HG03378 (cell line): ENCODE results near the gene ANKS1B.

Source experiments
- ATAC-seq: cut with Tn5 transposase; IDR thresholded peaks from one replicate; pipeline ENCODE4 v1.9.1; 2021; ENCODE audit warnings: mild to moderate bottlenecking, moderate library complexity; ENCODE audit not compliant: unreplicated experiment

ANKS1B gene

DNA sequence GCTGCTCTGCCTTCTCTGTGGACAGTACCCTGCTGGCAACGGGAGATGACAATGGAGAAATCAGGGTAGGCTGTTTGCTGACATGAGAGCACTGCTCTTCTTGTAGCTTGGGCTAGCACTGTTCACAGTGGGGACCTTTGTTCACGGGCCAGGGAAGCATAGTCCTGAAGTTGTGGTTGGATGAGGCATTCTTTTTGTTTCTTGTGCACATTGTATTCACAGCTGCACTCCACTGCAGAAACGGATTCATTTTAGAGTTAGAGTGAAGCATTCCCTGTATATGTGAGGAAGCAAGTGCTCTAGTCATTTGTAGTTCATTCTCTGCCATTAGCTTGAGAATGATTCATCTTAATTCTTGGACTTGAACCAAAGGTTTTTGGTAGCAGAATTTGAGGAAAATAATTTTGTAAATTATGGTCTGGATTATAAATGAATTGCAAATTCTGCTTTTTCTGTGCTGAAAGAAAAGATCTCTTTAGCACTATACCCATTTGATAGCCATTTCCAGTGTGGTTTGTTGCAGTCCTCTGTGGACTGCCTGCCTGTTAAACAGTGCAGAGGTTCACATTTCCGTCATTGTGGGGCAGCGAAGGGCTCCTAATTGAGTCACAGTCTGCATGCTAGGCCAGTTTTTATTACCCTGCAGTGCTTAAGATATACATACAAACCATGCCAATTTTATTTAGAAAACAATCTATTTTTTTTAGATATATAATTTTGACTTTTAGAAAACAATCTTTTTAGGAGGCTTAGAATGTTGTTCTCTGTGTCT, 1259.1 kb downstream of the ANKS1B start:
- peak; percentile 90 for ATAC-seq

GRCh38 chr12:98724384-98725155, 1260.2 kb downstream of the ANKS1B start:
- no peak for ATAC-seq

DNA sequence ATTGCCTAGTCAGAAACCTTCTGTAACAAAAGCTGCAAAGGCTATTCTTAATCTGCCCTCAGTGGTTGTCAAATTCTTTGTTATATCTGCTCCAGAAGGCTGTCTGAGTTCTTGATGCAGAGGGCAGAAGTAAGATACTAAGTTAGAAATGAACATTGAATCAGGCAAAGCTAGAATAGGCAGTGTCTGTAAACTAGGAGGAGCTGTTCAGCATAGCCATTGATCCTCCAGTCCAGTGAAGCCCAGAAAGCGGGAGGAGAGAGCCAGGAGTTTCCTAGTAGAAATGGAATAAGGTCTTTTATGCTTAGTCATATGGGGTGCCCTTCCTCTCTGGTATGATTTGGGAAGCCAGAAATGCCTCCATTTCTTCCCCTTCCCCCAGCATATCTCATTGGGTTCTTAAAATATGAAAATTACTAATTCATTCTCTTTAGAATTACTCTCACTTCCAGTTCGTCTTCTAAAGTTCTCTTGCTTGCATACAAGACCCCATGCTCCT, 1263.5 kb downstream of the ANKS1B start:
- no peak for ATAC-seq

- peak; percentile 56 for ATAC-seq
These were observed 1264.9 kb downstream of the ANKS1B start for GRCh38 chr12:98719515-98720504.

DNA sequence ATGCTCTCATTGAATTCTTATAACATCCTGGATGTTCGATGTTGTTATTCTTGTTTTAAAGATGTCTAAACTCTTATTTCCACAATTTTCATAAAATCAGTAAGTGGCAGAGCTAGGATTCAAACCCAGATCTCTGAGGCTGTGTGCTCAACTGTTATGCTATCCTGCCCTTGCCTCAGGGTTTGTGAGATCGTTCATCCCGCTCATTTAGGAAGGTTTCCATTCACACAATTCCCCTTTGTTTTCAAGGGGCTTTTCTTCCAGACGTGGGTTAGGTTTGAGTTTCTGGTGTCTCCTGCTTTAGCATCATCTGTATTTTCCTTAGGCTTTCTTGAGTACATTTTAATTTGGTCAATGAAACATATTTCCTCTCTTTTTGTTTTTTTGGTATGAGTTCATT, 1270.3 kb downstream of the ANKS1B start:
- ATAC-seq: no peak

DNA sequence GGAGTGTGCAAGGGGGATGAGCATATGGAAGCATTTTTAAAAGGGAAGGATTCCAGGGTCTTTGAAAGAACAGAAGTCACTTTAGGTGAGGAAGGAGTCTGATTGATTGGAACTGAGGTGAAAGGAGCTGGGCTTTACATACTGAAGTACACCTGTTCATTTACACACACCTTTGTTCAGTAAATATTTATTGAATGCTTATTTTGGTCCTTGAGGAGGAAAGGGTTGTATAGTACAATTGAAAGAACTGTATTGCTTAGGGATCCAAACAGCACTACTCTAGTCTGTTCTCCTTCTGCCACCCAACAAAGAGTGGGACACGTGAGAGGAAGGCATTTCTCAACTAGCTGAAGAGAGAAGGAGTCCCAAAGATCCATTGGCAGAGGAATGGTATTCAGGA, 1275.7 kb downstream of the ANKS1B start:
- ATAC-seq: no peak

GRCh38 chr12:98701166-98701565, 1283.6 kb downstream of the ANKS1B start:
- ATAC-seq: no peak

GRCh38 chr12:98699586-98699985, 1285.2 kb downstream of the ANKS1B start:
- ATAC-seq: no peak

DNA sequence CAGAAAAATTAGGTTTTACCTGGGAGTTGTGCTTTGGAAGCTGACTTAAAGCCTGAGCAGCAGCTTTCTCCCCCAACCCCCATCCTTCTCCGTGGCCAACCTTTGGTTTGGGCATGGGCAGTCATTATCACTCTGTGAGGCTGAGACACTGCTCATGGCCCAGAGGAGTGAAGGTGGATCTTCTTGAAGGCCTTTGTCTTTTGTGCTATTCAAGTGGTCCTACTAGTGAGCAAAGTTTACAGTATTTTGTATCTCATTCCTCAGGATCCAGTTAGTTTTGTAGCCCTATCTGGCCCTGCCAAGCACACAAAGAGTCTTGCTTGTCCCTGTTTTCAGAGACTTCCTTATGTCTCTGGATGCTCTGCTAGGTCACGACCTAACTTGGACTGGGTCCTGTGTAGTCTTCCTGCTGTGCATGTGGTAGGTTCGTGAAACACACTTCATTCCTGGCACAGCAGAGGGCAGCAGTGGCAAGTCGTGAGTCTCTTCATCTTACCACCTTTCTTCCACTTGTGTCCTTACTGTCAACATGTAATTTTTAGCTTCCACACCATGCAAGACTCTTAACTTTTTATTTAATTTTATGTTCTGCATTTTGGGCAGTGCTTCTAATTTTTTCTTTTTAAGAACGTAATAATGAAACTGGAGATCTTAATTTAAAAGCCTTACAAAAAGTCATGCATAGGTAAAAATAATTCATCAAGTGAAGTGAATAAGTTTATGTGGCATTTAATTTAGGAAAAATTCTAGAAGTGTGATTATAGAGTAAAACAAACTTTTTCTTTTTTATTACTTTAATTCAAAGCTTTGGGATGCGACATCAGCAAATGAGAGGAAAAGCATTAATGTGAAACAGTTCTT, 1285.9 kb downstream of the ANKS1B start:
- peak; percentile 93 for ATAC-seq

GRCh38 chr12:98697209-98697608, 1287.5 kb downstream of the ANKS1B start:
- no peak for ATAC-seq

DNA sequence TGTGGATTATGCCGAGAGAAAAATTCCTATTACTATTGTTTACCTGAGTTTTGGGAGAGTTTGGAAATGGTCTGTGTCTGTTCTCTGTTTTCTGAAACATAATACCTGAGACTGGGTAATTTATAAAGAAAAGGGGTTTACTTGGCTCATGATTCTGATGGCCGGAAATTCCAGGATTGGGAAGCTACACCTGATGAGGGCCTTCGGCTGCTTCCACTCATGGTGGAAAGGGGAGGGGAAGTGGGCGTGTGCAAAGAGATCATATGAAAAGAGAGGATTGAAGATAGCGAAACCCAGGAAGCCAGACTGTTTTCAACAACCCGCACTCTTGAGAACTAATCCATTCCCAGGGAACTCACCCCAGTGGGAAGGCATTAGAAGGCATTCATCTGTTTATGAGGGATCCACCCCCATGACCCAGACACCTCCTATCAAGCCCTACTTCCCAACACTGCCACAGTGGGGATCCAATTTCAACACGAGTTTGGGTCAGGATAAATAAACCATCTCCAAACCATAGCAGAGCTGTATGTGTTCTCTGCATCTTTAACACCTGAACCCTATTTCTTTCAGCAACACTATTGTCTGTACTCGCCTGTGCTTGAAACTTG, 1288.6 kb downstream of the ANKS1B start:
- no peak for ATAC-seq

GRCh38 chr12:98691351-98691750, 1293.4 kb downstream of the ANKS1B start:
- ATAC-seq: no peak

DNA sequence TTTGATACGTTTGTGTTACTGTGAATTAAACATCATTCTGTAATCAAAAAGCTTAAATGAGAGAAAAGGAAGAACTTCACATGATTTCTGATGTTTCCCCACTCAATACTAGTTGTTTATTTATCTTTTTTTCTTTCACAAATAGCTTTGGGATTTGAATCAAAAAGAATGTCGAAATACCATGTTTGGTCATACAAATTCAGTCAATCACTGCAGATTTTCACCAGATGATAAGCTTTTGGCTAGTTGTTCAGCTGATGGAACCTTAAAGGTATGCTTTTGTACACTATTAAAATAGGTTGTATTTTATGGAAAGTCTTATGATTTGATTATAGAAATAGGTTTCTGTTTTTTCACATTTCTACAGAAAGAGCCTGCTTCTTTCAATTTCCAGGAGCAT, 1298.1 kb downstream of the ANKS1B start:
- ATAC-seq: no peak
